Fibroblast of mammary gland (primary cell): ENCODE results near the gene CLMP.

Experiments used
- DNase-seq: peaks from one replicate; pipeline ENCODE4 v3.0.0-alpha.2; 2010; ENCODE audit warnings: low read depth
- H3K4me3 ChIP-seq: 2 replicates; pipeline ENCODE4 v1.5.1; 2011; ENCODE audit warnings: low read depth, mild to moderate bottlenecking, low read length, moderate library complexity; ENCODE audit not compliant: control insufficient read depth
- CTCF ChIP-seq: conservative IDR thresholded peaks from 2 replicates; pipeline ENCODE4 v1.5.1; 2011; ENCODE audit warnings: low read depth, low read length, inconsistent platforms; ENCODE audit not compliant: control insufficient read depth, insufficient read depth

CLMP gene

GRCh38 chr11:123145220-123145619 lies 49.8 kb downstream of the CLMP start:
- TF ChIP-seq CTCF: no peak
- no peak overlapping the region for H3K4me3 ChIP-seq
- DNase-seq: peak; percentile 98

- no peak for TF ChIP-seq CTCF
- no peak overlapping the region for H3K4me3 ChIP-seq
- DNase-seq: no peak
Measured at GRCh38 chr11:123144707-123145106, 50.3 kb downstream of the CLMP start.

- DNase-seq: no peak
- TF ChIP-seq CTCF: no peak
- H3K4me3 ChIP-seq: no peak overlapping the region
Measured at GRCh38 chr11:123143921-123144320, 51.1 kb downstream of the CLMP start.

- TF ChIP-seq CTCF: no peak
- DNase-seq: peak; percentile 38
- H3K4me3 ChIP-seq: no peak overlapping the region
Measured at GRCh38 chr11:123143476-123143875, 51.6 kb downstream of the CLMP start.

- DNase-seq: no peak
- no peak for TF ChIP-seq CTCF
- no peak overlapping the region for H3K4me3 ChIP-seq
Measured at GRCh38 chr11:123139206-123139605, 55.8 kb downstream of the CLMP start.

GRCh38 chr11:123137431-123138224 lies 57.4 kb downstream of the CLMP start:
- H3K4me3 ChIP-seq: no peak overlapping the region

More at GRCh38 chr11:123137431-123138224, 57.4 kb downstream of the CLMP start:
- peak; percentile 24 for TF ChIP-seq CTCF
- peak; percentile 87 for DNase-seq
